Measurements from ENCODE around the gene EPHB1. TPM values are rescaled to one million over a fixed set of nuclear protein-coding genes. Genes with fewer than 3 reads are reported as not detected.

Gene EPHB1
- total and polyA plus RNA-seq, 2 donors (not counting 3 experiments of a cell fraction or from before 2014, with no cell fraction given): 1.3 to 5.2 TPM

DNA sequence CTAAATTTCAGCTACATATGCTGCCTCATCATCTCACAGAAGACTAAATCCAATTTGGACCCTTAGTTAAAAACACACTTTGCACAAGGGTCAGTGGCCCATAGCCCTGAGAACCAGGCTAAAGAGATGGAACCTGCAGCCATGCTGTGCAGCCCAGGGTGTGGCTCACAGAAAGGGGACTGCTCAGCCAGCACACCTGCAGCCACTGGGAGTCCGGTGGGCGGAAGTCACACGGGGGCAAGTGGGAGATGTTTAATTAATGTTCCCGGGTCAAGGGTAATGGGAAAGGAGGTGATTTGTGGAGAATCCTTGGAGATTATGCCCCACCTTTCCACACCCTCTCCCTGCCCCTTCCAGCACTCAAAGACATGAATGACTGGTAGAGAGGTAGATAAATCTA lies 467.4 kb downstream of the EPHB1 start:
- no peak overlapping the region for H3K27ac ChIP-seq (ENCODE audit: insufficient read depth, low read depth, low read length)
- no peak overlapping the region for H2AFZ ChIP-seq (ENCODE audit: low read depth, low read length)
- CTCF ChIA-PET: no interaction called here
- intact Hi-C loops (cut with micrococcal nuclease): no loop called here
- H3K4me3 ChIP-seq (replicated peaks in 1 of 3; ENCODE audit: insufficient read depth in 1 of 3, low read depth in 1 of 3, low read length in 3 of 3): no peak overlapping the region
- no peak overlapping the region for H3K4me2 ChIP-seq (ENCODE audit: insufficient read depth, low read length)
- TF ChIP-seq POLR2A (IDR thresholded peaks at IDR 0.05; ENCODE audit: low read depth, low read length): no peak
- no peak for TF ChIP-seq FOS (IDR thresholded peaks at IDR 0.05; ENCODE audit: borderline replicate concordance, insufficient read depth, low read length)
- TF ChIP-seq JUN (IDR thresholded peaks at IDR 0.05; ENCODE audit: borderline replicate concordance, insufficient read depth, insufficient read length, low read depth): no peak
- TF ChIP-seq, protein P1, sequence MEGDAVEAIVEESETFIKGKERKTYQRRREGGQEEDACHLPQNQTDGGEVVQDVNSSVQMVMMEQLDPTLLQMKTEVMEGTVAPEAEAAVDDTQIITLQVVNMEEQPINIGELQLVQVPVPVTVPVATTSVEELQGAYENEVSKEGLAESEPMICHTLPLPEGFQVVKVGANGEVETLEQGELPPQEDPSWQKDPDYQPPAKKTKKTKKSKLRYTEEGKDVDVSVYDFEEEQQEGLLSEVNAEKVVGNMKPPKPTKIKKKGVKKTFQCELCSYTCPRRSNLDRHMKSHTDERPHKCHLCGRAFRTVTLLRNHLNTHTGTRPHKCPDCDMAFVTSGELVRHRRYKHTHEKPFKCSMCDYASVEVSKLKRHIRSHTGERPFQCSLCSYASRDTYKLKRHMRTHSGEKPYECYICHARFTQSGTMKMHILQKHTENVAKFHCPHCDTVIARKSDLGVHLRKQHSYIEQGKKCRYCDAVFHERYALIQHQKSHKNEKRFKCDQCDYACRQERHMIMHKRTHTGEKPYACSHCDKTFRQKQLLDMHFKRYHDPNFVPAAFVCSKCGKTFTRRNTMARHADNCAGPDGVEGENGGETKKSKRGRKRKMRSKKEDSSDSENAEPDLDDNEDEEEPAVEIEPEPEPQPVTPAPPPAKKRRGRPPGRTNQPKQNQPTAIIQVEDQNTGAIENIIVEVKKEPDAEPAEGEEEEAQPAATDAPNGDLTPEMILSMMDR (IDR thresholded peaks at IDR 0.05; ENCODE audit: extremely low read depth in 1 of 2, insufficient read depth in 1 of 2, low read depth in 1 of 2, low read length in 2 of 2): no peak
- TF ChIP-seq MYC (IDR thresholded peaks at IDR 0.05; ENCODE audit: low read depth, low read length): no peak
- H3K36me3 ChIP-seq (ENCODE audit: control insufficient read depth in 2 of 2, extremely low read depth in 1 of 2, insufficient read depth in 2 of 2, low read length in 2 of 2): no peaks in the 10 kb centered on the region
- H3K27me3 ChIP-seq (ENCODE audit: control insufficient read depth in 2 of 2, insufficient read depth in 2 of 2, low read length in 2 of 2): no peaks in the 10 kb centered on the region
- dilution Hi-C loops (cut with MboI; ENCODE audit: extremely low pct_ligation_motif_present, low sequenced_read_pairs): no loop called here
- DNase-seq (ENCODE audit: low read depth, low spot score) (no peak), FAIRE-seq (no peak)
- no peaks in the 10 kb centered on the region for H3K9me3 ChIP-seq (replicated peaks; ENCODE audit: control insufficient read depth, insufficient read depth, low read length)
- H3K9me1 ChIP-seq (replicated peaks; ENCODE audit: control insufficient read depth, extremely low read depth, insufficient read depth, low read length): no peaks in the 10 kb centered on the region
- H3K4me1 ChIP-seq (ENCODE audit: control insufficient read depth, extremely low read depth, insufficient read depth, low read length): no peaks in the 10 kb centered on the region
- POLR2A ChIA-PET: no interaction called here
- H3K9ac ChIP-seq (replicated peaks; ENCODE audit: extremely low read depth, insufficient read depth, low read length): no peak overlapping the region
- H3K79me2 ChIP-seq (ENCODE audit: control insufficient read depth, insufficient read depth, low read length): no peaks in the 10 kb centered on the region
- H4K20me1 ChIP-seq (replicated peaks; ENCODE audit: control insufficient read depth, extremely low read depth, insufficient read depth, low read length): no peaks in the 10 kb centered on the region
- no TSS peak for BruUV-seq (replicated peaks)

DNA sequence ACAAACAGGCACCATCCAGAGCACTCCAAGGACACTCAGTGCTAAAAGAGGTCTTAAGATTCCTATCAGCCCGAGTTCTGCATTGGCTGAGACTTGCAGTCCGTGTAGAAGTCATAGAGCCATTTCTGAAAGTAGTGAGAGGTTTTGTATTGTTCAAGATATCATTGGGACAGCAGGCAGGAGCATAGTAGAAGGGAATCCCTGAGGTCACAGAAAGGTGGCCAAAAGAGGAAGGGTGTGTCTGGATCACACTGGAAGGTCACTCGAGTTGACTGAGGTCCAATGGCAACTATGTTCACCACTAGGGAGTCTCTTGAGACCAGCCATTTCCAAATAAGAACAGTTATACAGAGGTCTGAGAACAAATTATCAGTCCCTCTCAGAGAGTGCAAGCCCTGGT lies 468.3 kb downstream of the EPHB1 start:
- Histone ChIP-seq H3K4me1 (ENCODE audit: control insufficient read depth, extremely low read depth, insufficient read depth, low read length) (no peaks in the 10 kb centered on the region), H3K27ac (ENCODE audit: insufficient read depth, low read depth, low read length) (no peak overlapping the region), H3K4me3 (replicated peaks in 1 of 3; ENCODE audit: insufficient read depth in 1 of 3, low read depth in 1 of 3, low read length in 3 of 3) (no peak overlapping the region), H3K4me2 (ENCODE audit: insufficient read depth, low read length) (no peak overlapping the region), H3K9ac (replicated peaks; ENCODE audit: extremely low read depth, insufficient read depth, low read length) (no peak overlapping the region), H3K36me3 (ENCODE audit: control insufficient read depth in 2 of 2, extremely low read depth in 1 of 2, insufficient read depth in 2 of 2, low read length in 2 of 2) (no peaks in the 10 kb centered on the region), H3K9me3 (replicated peaks; ENCODE audit: control insufficient read depth, insufficient read depth, low read length) (no peaks in the 10 kb centered on the region), H3K27me3 (ENCODE audit: control insufficient read depth in 2 of 2, insufficient read depth in 2 of 2, low read length in 2 of 2) (no peaks in the 10 kb centered on the region), H2AFZ (ENCODE audit: low read depth, low read length) (no peak overlapping the region), H4K20me1 (replicated peaks; ENCODE audit: control insufficient read depth, extremely low read depth, insufficient read depth, low read length) (no peaks in the 10 kb centered on the region), H3K9me1 (replicated peaks; ENCODE audit: control insufficient read depth, extremely low read depth, insufficient read depth, low read length) (no peaks in the 10 kb centered on the region), H3K79me2 (ENCODE audit: control insufficient read depth, insufficient read depth, low read length) (no peaks in the 10 kb centered on the region)
- ChIA-PET CTCF (no interaction called here), POLR2A (no interaction called here)
- intact Hi-C loops (cut with micrococcal nuclease): no loop called here
- dilution Hi-C loops (cut with MboI; ENCODE audit: extremely low pct_ligation_motif_present, low sequenced_read_pairs): no loop called here
- no peak for DNase-seq (ENCODE audit: low read depth, low spot score)
- TF ChIP-seq, protein P2, sequence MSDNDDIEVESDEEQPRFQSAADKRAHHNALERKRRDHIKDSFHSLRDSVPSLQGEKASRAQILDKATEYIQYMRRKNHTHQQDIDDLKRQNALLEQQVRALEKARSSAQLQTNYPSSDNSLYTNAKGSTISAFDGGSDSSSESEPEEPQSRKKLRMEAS (IDR thresholded peaks at IDR 0.05; ENCODE audit: insufficient read depth, insufficient read length): no peak
- TF ChIP-seq GATA2 (IDR thresholded peaks at IDR 0.05; ENCODE audit: insufficient read depth, insufficient read length, low read depth, low read length): no peak
- TF ChIP-seq, protein P1 (IDR thresholded peaks at IDR 0.05; ENCODE audit: extremely low read depth in 1 of 2, insufficient read depth in 1 of 2, low read depth in 1 of 2, low read length in 2 of 2): no peak
- TF ChIP-seq FOS (IDR thresholded peaks at IDR 0.05; ENCODE audit: borderline replicate concordance, insufficient read depth, low read length): no peak
- no peak for TF ChIP-seq JUN (IDR thresholded peaks at IDR 0.05; ENCODE audit: borderline replicate concordance, insufficient read depth, insufficient read length, low read depth)
- no peak for TF ChIP-seq POLR2AphosphoS5 (IDR thresholded peaks at IDR 0.05; ENCODE audit: insufficient read depth, low read depth, low read length)
- no peak for TF ChIP-seq EZH2 (IDR thresholded peaks at IDR 0.05; ENCODE audit: borderline replicate concordance, low read depth, low read length, severe bottlenecking)
- TF ChIP-seq POLR2A (IDR thresholded peaks at IDR 0.05; ENCODE audit: low read depth, low read length): no peak
- TF ChIP-seq MYC (IDR thresholded peaks at IDR 0.05; ENCODE audit: low read depth, low read length): no peak
- no peak for FAIRE-seq
- no TSS peak for BruUV-seq (replicated peaks)
